NCI-H748 treated with DMSO at 0.1 percent for 48 hours (cell line): ENCODE results near the gene MID1.

Source experiments
- DNase-seq: peaks from one replicate; lab custom pipeline; 2025; lab: John Stamatoyannopoulos, UW

Gene MID1

GRCh38 chrX:10429908-10430307, 190.5 kb downstream of the MID1 start:
- no peak for DNase-seq

DNA sequence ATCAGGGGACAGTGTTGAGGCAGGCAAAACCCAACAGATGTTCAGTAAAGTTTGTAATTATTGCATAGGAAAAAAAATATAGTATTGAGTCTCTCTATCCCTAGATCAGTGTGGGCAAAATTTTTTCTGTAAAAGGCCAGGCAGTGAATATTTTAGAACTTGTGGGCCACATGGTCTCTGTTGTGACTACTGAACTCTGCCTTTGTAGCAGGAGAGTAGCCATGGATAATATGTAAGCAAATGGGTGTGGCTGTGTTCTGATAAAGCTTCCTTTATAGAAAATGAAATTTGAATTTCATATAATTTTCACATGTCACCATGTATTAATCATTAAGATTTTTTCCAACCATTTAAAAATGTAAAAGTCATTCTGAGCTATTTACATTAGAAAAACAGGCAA, 193.1 kb downstream of the MID1 start:
- no peak for DNase-seq

DNA sequence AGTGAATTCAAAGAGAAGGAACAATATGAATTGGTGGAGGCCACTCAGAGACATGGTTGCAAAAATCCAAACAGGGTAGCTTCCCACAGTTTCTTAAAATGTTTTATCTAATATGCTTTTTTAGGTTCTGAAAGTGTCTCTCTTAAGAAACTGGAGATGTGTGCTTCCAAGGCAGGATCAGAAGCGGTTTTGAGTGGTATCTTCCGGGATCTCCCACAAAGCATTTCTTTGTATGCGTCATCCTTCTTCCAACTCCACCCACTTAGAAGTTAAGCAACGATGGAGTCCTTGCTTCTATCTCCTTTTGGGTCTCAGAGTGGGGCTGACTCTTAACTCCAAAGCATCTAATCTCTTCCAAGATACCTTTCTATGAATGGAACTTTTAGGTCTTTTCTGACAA, 196.7 kb downstream of the MID1 start:
- DNase-seq, result no peak

- no peak for DNase-seq
Observed at GRCh38 chrX:10420134-10420533, 200.3 kb downstream of the MID1 start.

DNA sequence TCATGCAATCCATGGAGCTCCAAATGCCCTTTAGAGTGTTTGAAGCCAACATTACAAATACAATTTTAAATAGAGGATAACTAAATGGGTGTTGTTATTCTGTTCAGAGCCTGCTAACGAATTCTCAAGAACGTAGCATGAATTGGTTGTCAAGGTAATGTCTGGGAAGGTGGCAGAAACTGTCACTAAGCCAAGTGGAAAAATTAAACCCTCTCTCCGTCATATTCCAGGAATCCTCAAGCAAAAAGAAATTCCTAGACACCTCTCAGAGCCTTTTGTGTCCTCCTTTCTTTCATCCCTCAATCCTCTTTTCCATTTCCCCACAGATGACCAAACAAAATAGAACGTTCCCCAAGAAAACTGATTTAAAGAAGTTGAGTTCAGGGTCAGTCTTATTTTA, 204.0 kb downstream of the MID1 start:
- DNase-seq, result no peak

DNA sequence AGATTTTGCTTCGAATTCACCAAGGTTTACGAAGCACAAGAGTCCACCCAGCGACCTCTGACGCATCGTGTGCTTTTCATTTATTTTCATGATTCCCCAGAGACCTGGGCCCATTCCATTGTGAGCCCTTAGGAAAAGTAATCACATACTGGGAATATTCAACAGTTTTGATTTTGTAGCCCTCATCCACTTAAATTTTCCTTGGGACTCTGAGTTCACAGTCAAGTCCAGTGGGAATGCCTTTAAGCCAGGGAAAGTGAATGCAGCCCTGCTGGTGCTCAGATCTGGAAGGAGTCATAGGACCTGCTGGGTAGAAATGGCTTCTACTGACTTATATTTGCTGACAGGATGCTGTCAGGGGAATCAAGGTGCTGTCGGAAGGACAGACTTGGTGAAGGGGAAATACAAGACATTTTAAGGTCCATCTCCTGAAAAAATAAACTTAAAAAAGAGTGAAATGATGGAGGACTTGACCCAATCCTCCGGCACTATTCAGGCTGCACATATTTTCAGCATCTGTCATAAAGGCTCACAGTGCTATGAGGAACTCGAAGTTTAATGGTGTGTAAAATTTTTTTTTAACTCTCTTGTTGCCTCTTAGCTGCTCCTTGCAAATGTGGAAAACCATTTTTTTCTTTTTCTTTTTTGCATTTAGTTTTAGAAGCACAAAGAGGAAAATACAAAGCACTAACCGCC, 204.9 kb downstream of the MID1 start:
- no peak for DNase-seq

DNA sequence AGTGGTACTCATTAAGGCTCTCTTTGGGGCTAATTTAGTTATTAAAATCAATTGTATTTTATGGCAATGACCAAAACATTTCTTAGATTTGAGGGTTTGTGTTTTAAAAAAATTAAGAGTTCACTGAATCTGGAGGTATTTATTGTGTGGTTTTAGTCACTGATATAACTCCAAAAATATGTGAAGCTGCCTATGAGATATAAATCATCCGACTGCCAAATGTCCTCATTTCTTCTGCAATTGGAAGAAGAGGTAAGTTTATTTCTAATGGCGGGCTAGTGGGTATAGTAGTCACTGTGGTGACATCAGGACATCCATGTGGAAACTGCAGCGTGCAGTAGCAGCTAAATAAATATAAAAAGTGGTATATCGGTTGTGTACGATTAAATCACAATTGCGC, 205.5 kb downstream of the MID1 start:
- no peak for DNase-seq

- DNase-seq, result no peak
Observed at GRCh38 chrX:10414156-10414824, 206.1 kb downstream of the MID1 start.

DNA sequence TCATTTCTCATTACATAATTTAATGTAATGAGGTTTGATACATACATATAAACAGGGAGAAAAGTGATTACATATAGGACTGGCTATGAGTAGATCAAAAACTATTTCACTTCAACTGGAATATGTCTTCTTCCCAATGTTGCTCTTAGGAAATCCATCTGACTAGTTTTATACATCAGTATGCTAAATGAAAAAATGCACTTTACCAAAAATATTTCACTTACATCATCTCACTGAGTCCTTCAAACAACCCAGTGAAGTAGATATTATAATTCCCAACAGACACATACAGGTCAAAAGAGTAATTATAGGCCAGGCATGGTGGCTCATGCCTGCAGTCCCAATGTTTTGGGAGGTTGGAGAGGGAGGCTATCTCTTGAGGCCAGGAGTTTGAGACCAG, 215.9 kb downstream of the MID1 start:
- DNase-seq, result no peak

DNA sequence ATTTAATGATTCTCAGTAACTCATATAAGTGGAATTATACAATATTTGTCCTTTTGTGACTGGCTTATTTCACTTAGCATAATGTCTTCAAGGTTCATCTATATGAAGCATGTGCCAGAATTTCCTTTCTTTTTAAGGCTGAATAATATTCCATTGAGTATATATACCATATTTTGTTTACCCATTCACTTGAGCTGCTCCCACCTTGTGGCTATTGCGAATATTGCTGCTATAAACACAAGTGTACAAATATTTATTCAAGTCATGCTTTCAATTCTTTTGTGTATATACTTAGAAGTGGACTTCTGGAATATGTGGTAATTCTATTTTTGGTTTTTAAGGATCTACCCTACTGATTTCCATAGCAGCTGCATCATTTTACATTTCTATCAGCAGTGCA, 219.1 kb downstream of the MID1 start:
- DNase-seq, result no peak

GRCh38 chrX:10399043-10399741, 221.2 kb downstream of the MID1 start:
- DNase-seq, result no peak

- DNase-seq, result no peak
Observed at GRCh38 chrX:10398215-10398614, 222.2 kb downstream of the MID1 start.

GRCh38 chrX:10397349-10397748, 223.0 kb downstream of the MID1 start:
- no peak for DNase-seq

DNA sequence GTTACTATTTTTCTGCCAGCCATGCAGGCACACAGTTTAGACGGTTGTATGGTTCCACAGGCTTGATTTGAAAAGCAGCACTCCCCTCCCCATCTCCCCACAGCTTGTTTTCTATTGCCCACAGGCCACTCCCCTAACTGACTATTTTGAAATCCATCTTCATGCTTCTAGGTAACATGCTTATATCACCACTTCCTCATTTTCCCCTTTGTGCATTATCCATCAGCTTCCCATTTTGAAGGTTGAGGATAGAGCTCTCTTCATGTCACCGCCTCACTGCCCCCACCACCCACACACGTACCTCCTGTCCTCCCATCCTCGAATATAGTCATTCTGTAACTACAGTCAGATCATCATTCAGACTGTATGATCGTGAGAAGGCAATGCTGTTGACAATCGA, 224.7 kb downstream of the MID1 start:
- DNase-seq, result no peak
